Measurements from ENCODE around the gene GADL1.

GRCh38 chr3:30719536-30719935 is 174.9 kb downstream of the GADL1 start:
- TF ChIP-seq, protein P1, sequence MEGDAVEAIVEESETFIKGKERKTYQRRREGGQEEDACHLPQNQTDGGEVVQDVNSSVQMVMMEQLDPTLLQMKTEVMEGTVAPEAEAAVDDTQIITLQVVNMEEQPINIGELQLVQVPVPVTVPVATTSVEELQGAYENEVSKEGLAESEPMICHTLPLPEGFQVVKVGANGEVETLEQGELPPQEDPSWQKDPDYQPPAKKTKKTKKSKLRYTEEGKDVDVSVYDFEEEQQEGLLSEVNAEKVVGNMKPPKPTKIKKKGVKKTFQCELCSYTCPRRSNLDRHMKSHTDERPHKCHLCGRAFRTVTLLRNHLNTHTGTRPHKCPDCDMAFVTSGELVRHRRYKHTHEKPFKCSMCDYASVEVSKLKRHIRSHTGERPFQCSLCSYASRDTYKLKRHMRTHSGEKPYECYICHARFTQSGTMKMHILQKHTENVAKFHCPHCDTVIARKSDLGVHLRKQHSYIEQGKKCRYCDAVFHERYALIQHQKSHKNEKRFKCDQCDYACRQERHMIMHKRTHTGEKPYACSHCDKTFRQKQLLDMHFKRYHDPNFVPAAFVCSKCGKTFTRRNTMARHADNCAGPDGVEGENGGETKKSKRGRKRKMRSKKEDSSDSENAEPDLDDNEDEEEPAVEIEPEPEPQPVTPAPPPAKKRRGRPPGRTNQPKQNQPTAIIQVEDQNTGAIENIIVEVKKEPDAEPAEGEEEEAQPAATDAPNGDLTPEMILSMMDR (IDR thresholded peaks at IDR 0.05), result no peak
- no peak for TF ChIP-seq EP300 (IDR thresholded peaks at IDR 0.05)

All from A549 (cell line).